RWPE2 (cell line): Measurements from ENCODE around the gene DDX10.

Source experiments
- ATAC-seq: fragments of 200-7000 bp; cut with Tn5 transposase; 3 replicates; pipeline ENCODE4 v1.9.1; 2021; ENCODE audit warnings: low read depth
- DNase-seq: peaks from one replicate; pipeline ENCODE4 v3.0.0-alpha.2; 2020; ENCODE audit warnings: low spot score
- H3K27ac ChIP-seq: fragments of 450-650 bp; 2 replicates; pipeline ENCODE4 v1.5.1; 2017; ENCODE audit warnings: mild to moderate bottlenecking; ENCODE audit not compliant: poor library complexity, severe bottlenecking
- H3K27me3 ChIP-seq: fragments of 250-450 bp; sonication (Bioruptor Pico); 2 replicates; pipeline ENCODE4 v1.5.1; 2021; ENCODE audit warnings: mild to moderate bottlenecking, moderate library complexity; ENCODE audit not compliant: insufficient read depth, poor library complexity, severe bottlenecking
- H3K36me3 ChIP-seq: fragments of 250-450 bp; sonication (Bioruptor Pico); 2 replicates; pipeline ENCODE4 v1.5.1; 2020; ENCODE audit warnings: low read depth, mild to moderate bottlenecking, moderate library complexity
- H3K4me1 ChIP-seq: fragments of 250-450 bp; sonication (Bioruptor Pico); 2 replicates; pipeline ENCODE4 v1.5.1; 2021; ENCODE audit warnings: mild to moderate bottlenecking, moderate library complexity; ENCODE audit not compliant: insufficient read depth, poor library complexity, severe bottlenecking
- H3K4me3 ChIP-seq: fragments of 250-450 bp; sonication (Bioruptor Pico); 2 replicates; pipeline ENCODE4 v1.5.1; 2021; ENCODE audit warnings: mild to moderate bottlenecking, moderate library complexity; ENCODE audit not compliant: severe bottlenecking
- H3K9me3 ChIP-seq: fragments of 250-450 bp; sonication (Bioruptor Pico); 2 replicates; pipeline ENCODE4 v1.5.1; 2021; ENCODE audit warnings: mild to moderate bottlenecking, moderate library complexity; ENCODE audit not compliant: severe bottlenecking
- CTCF ChIP-seq: fragments of 450-650 bp; IDR thresholded peaks from one replicate; pipeline ENCODE4 v1.5.1; 2017; ENCODE audit warnings: mild to moderate bottlenecking, moderate library complexity; ENCODE audit not compliant: poor library complexity, severe bottlenecking

DDX10 gene

GRCh38 chr11:108858622-108859021, 193.8 kb downstream of the DDX10 start:
- no peaks in the 10 kb centered on the region for H3K9me3 ChIP-seq
- H3K4me1 ChIP-seq: no peaks in the 10 kb centered on the region
- no peak for ATAC-seq
- no peaks in the 10 kb centered on the region for H3K36me3 ChIP-seq
- no peak for DNase-seq
- H3K27me3 ChIP-seq: no peaks in the 10 kb centered on the region
- no peak overlapping the region for H3K27ac ChIP-seq
- no peak for TF ChIP-seq CTCF
- H3K4me3 ChIP-seq: no peak overlapping the region

GRCh38 chr11:108859510-108859909, 194.6 kb downstream of the DDX10 start:
- Histone ChIP-seq H3K4me1 (no peaks in the 10 kb centered on the region), H3K4me3 (no peak overlapping the region), H3K27ac (no peak overlapping the region), H3K9me3 (no peaks in the 10 kb centered on the region), H3K36me3 (no peaks in the 10 kb centered on the region), H3K27me3 (no peaks in the 10 kb centered on the region)
- DNase-seq: no peak
- no peak for TF ChIP-seq CTCF
- no peak for ATAC-seq

- ATAC-seq: no peak
- Histone ChIP-seq H3K27me3 (no peaks in the 10 kb centered on the region), H3K4me1 (no peaks in the 10 kb centered on the region), H3K27ac (no peak overlapping the region), H3K9me3 (no peaks in the 10 kb centered on the region), H3K36me3 (no peaks in the 10 kb centered on the region), H3K4me3 (no peak overlapping the region)
- DNase-seq: no peak
- TF ChIP-seq CTCF: no peak
Measured at GRCh38 chr11:108863528-108863927, 198.7 kb downstream of the DDX10 start.

GRCh38 chr11:108865406-108865805, 200.5 kb downstream of the DDX10 start:
- Histone ChIP-seq H3K27me3 (no peaks in the 10 kb centered on the region), H3K27ac (no peak overlapping the region), H3K36me3 (no peaks in the 10 kb centered on the region), H3K4me1 (no peaks in the 10 kb centered on the region), H3K9me3 (no peaks in the 10 kb centered on the region), H3K4me3 (no peak overlapping the region)
- no peak for TF ChIP-seq CTCF
- ATAC-seq: no peak
- no peak for DNase-seq

GRCh38 chr11:108866781-108867180, 201.9 kb downstream of the DDX10 start:
- DNase-seq: no peak
- Histone ChIP-seq H3K27ac (no peak overlapping the region), H3K4me1 (peaks cover 6% of the 10 kb centered on the region), H3K36me3 (no peaks in the 10 kb centered on the region), H3K27me3 (no peaks in the 10 kb centered on the region), H3K9me3 (no peaks in the 10 kb centered on the region), H3K4me3 (no peak overlapping the region)
- ATAC-seq: no peak
- no peak for TF ChIP-seq CTCF
